ENCODE data around the gene PARD6A. TPM values are rescaled to one million over a fixed set of nuclear protein-coding genes. Genes with fewer than 3 reads are reported as not detected.

The PARD6A gene
- total and polyA plus RNA-seq, 2 donors (not counting 3 experiments of a cell fraction or from before 2014, with no cell fraction given): 1.3 to 2.9 TPM

GRCh38 chr16:67708368-67708771 is 47.6 kb downstream of the PARD6A start:
- no peak overlapping the region for H3K4me3 ChIP-seq (replicated peaks in 1 of 3; ENCODE audit: insufficient read depth in 1 of 3, low read depth in 1 of 3, low read length in 3 of 3)
- H3K9me3 ChIP-seq (replicated peaks; ENCODE audit: control insufficient read depth, insufficient read depth, low read length): no peaks in the 10 kb centered on the region
- peaks cover 7% of the 10 kb centered on the region for H4K20me1 ChIP-seq (replicated peaks; ENCODE audit: control insufficient read depth, extremely low read depth, insufficient read depth, low read length)
- no peaks in the 10 kb centered on the region for H3K27me3 ChIP-seq (ENCODE audit: control insufficient read depth in 2 of 2, insufficient read depth in 2 of 2, low read length in 2 of 2)
- H3K27ac ChIP-seq (ENCODE audit: insufficient read depth, low read depth, low read length): no peak overlapping the region
- H3K4me2 ChIP-seq (ENCODE audit: insufficient read depth, low read length): no peak overlapping the region
- H3K79me2 ChIP-seq (ENCODE audit: control insufficient read depth, insufficient read depth, low read length): peaks cover 79% of the 10 kb centered on the region
- H3K4me1 ChIP-seq (ENCODE audit: control insufficient read depth, extremely low read depth, insufficient read depth, low read length): no peaks in the 10 kb centered on the region
- no peak for TF ChIP-seq GATA2 (IDR thresholded peaks at IDR 0.05; ENCODE audit: insufficient read depth, insufficient read length, low read depth, low read length)
- no peak for TF ChIP-seq MAX (IDR thresholded peaks at IDR 0.05; ENCODE audit: insufficient read depth, insufficient read length)
- no peak for TF ChIP-seq POLR2A (IDR thresholded peaks at IDR 0.05; ENCODE audit: low read depth, low read length)
- no peak for TF ChIP-seq FOS (IDR thresholded peaks at IDR 0.05; ENCODE audit: borderline replicate concordance, insufficient read depth, low read length)
- no peak for TF ChIP-seq POLR2AphosphoS5 (IDR thresholded peaks at IDR 0.05; ENCODE audit: insufficient read depth, low read depth, low read length)
- TF ChIP-seq JUN (IDR thresholded peaks at IDR 0.05; ENCODE audit: borderline replicate concordance, insufficient read depth, insufficient read length, low read depth): no peak
- TF ChIP-seq MYC (IDR thresholded peaks at IDR 0.05; ENCODE audit: low read depth, low read length): no peak
- no peak for TF ChIP-seq EZH2 (IDR thresholded peaks at IDR 0.05; ENCODE audit: borderline replicate concordance, low read depth, low read length, severe bottlenecking)
- no peak for TF ChIP-seq CTCF (IDR thresholded peaks at IDR 0.05; ENCODE audit: extremely low read depth in 1 of 2, insufficient read depth in 1 of 2, low read depth in 1 of 2, low read length in 2 of 2)
- H2AFZ ChIP-seq (ENCODE audit: low read depth, low read length): no peak overlapping the region
- no peaks in the 10 kb centered on the region for H3K9me1 ChIP-seq (replicated peaks; ENCODE audit: control insufficient read depth, extremely low read depth, insufficient read depth, low read length)
- FAIRE-seq (no peak), DNase-seq (ENCODE audit: low read depth, low spot score) (no peak)
- no TSS peak for BruUV-seq (replicated peaks)
- CTCF ChIA-PET: no interaction called here
- H3K9ac ChIP-seq (replicated peaks; ENCODE audit: extremely low read depth, insufficient read depth, low read length): no peak overlapping the region
- intact Hi-C loops (cut with micrococcal nuclease): no loop called here
- dilution Hi-C loops (cut with MboI; ENCODE audit: extremely low pct_ligation_motif_present, low sequenced_read_pairs): no loop called here
- POLR2A ChIA-PET: no interaction called here
- no peaks in the 10 kb centered on the region for H3K36me3 ChIP-seq (ENCODE audit: control insufficient read depth in 2 of 2, extremely low read depth in 1 of 2, insufficient read depth in 2 of 2, low read length in 2 of 2)
